NCI-H510A treated with DMSO at 0.1 percent for 48 hours (cell line): ENCODE data around the gene SLC35E3.
"Not testable (repeated sequence)": the region's sequence is repeated elsewhere in the genome, so short reads cannot be mapped to it uniquely, and the experiment has no call there.

Experiments used
- DNase-seq: peaks from one replicate; lab custom pipeline; 2025; lab: John Stamatoyannopoulos, UW

Gene SLC35E3

GRCh38 chr12:68814490-68815231 lies 68.7 kb downstream of the SLC35E3 start:
- DNase-seq = no peak

GRCh38 chr12:68815232-68815927 lies 69.4 kb downstream of the SLC35E3 start:
- no peak for DNase-seq

GRCh38 chr12:68815928-68816800 lies 70.2 kb downstream of the SLC35E3 start:
- no peak for DNase-seq

- DNase-seq = not testable (repeated sequence)
Observed at GRCh38 chr12:68819481-68819880, 73.5 kb downstream of the SLC35E3 start.

- DNase-seq = no peak
Observed at GRCh38 chr12:68821357-68822188, 75.6 kb downstream of the SLC35E3 start.

- no peak for DNase-seq
Observed at GRCh38 chr12:68823696-68824095, 77.7 kb downstream of the SLC35E3 start.

GRCh38 chr12:68824131-68824530 lies 78.2 kb downstream of the SLC35E3 start:
- DNase-seq = no peak

GRCh38 chr12:68824597-68825250 lies 78.7 kb downstream of the SLC35E3 start:
- DNase-seq = no peak

- DNase-seq = no peak
Observed at GRCh38 chr12:68825569-68826217, 79.7 kb downstream of the SLC35E3 start.

- no peak for DNase-seq
Observed at GRCh38 chr12:68827895-68828671, 82.1 kb downstream of the SLC35E3 start.

- DNase-seq = no peak
Observed at GRCh38 chr12:68828672-68829068, 82.7 kb downstream of the SLC35E3 start.
